Measurements from ENCODE around the gene GAD2.

GRCh38 chr10:26303366-26303765 lies 86.8 kb downstream of the GAD2 start:
- TF ChIP-seq CTCF (IDR thresholded peaks at IDR 0.05) (no peak), REST (IDR thresholded peaks at IDR 0.05; ENCODE audit: low read depth, low read length) (no peak), YY1 (IDR thresholded peaks at IDR 0.05; ENCODE audit: low read depth) (no peak), ZBTB33 (IDR thresholded peaks at IDR 0.05; ENCODE audit: borderline replicate concordance, low read depth) (no peak), TCF12 (IDR thresholded peaks at IDR 0.05) (no peak), GABPA (IDR thresholded peaks at IDR 0.05; ENCODE audit: low read depth) (no peak), MAX (IDR thresholded peaks at IDR 0.05; ENCODE audit: low read depth) (no peak), POLR2AphosphoS5 (IDR thresholded peaks at IDR 0.05; ENCODE audit: low read depth, low read length) (no peak), TAF1 (IDR thresholded peaks at IDR 0.05; ENCODE audit: borderline replicate concordance, low read depth, low read length) (no peak)
